ENCODE measurements around the gene PGC.
A peak's percentile ranks its signal among the peaks of the same experiment; 100 is the strongest.

PGC gene

DNA sequence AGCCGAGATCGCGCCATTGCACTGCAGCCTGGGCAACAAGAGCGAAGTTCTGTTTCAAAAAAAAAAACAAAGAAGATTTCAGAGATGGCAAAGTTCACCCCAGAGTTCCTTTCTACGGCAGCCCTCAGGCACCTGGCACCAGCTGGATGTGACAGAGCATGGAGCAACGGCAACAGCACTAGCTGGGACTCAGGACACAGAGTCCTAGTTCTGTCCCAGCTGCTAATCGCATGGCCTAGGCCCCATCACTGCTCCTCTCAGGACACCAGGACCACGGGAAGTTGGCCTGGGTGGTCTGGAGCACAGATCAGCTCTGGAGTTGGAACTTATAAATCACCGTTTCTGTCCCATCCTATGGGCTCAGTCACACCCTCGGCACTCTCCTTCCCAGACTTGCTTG is 1.1 kb downstream of the PGC start:
- no peak for DNase-seq (ENCODE audit: low read depth)

DNA sequence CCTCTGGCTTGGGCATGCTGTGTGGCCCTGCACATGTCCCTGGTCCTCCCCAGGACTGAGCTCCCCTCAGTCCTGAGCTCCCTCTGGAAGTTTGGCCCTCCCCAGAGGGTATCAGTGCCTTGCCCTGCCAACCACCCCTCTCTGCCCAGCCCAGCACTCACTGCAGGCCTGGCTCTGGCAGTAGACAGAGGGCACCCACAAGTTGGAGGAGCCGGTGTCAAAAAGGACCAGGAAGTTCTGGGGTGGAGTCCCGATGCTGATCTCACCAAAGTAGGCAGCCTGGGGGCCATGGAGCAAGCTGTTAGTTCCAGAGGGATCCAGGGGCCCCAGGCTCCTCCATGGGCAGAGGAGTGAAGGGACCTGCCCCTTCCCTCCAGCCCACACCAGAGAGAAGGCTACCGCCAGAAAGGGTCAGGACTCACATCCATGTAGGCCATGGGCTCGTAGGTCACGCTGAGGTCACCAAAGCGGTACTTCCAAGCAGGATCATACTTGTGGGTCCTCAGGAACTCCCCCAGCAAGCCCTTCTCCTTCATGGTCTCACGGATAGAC is 2.9 kb downstream of the PGC start:
- no peak for DNase-seq (ENCODE audit: low read depth)

DNA sequence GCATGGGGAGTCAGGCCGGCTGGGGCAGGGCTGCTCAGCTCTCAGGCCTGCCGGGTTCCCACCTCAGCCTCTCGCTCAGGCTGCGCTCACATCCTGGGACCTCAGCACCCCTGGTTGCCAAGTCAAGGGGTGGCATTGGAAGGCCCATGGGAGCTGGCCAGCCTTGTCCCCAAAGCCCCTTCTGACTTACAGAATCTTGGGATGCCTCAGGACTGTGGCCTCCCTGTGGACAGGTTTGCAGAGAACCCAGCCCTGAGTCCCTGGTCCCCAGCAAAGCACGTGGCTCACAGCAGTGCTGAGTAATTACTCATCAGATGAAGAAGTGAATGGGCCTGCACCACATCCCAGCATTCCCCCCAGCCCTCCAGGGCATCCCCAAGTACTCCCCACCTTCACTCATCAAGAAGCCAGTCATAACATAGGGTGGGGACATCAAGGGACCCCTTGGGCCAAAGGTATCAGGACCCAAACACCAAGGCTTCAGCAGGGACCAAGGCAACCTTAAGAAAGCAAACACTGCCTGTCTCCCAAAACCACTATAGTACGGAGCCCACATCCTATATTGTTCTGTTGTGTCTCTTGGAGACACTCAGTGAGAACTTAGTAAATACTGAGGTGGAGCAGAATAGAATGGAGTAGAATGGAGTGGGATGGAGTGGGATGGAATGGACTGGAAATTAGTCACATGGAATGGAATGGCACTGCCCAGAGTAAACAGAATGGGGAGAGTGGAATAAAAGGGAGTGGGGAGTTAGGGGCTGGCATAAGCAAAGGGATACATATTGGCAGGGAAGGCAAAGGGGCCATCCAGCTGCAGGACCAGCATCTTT is 3.6 kb downstream of the PGC start:
- DNase-seq (ENCODE audit: low read depth): no peak

DNA sequence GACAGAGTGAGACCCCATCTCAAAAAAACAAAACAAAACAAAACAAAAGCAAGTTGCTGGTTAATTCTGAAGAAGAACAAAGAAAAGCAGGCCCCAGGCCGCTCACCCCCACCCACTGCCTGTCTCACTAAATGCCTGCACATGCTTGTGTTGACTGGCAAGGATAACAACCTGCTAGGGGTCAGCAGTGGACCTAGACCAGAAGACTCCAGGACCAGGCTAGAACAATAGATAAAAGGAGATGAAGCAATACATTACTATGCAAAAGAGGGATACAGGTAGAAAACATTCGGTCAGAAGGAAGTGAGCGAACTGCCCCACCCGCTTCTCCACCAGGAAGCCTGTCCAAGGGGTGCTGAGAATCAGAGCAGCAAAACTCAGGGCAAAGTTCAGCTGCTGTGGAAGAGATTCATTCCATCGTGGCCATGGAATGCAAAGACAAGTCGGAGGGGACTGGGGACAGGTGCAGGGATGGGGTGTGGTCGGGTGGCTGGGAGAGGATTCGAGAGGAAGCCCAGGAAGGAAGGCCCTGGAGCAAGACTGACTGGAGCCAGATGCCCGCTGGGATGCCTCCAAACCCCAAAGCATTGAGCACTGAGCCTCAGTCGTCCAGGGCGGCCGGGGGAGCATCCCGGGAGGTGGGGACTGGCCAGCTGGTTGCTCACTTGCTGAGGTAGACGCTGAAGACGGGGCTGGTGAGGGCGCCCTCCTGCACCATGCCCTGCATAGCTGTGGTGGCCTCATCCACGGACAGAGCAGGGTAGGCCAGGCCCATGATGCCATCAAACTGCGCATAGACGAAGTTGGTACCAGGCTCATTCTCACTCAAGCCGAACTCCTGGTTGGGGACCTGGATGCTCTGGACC is 5.3 kb downstream of the PGC start:
- DNase-seq (ENCODE audit: low read depth): no peak

DNA sequence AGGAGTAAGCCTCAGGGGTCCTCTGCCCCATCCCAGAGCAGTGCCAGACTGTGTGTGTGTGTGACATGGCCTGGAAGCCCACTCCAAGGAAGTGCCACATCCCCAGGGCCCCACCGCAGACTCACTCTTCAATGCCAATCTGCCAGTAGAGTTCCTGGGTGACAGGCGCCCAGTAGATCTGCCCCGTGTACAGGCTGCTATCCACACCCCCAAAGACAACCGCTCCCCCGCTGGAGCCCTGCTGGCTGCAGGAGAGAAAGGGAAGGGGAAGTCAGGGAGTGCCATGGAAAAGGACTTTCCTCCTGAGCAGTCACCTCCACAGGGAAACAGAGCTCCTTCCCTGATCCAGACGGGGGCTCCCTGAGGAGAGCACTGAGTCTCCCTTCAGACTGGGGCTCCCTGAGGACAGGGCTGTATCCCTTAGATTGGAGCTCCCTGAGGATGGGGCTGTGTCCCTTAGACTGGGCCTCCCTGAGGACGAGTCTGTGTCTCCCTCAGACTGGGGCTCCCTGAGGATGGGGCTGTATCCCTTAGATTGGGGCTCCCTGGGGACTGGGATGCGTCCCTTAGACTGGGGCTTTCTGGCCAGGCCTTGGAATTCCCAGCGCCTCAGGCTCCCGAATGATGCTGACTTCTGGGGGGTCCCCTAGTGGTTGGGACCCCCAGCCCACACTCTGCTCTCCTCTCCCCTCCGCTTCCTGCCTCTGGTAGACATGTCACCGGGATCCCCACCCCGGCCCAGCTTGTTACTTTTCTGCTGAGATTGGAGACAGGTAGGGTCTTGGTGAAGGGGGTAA is 6.6 kb downstream of the PGC start:
- DNase-seq (ENCODE audit: low read depth): no peak

DNA sequence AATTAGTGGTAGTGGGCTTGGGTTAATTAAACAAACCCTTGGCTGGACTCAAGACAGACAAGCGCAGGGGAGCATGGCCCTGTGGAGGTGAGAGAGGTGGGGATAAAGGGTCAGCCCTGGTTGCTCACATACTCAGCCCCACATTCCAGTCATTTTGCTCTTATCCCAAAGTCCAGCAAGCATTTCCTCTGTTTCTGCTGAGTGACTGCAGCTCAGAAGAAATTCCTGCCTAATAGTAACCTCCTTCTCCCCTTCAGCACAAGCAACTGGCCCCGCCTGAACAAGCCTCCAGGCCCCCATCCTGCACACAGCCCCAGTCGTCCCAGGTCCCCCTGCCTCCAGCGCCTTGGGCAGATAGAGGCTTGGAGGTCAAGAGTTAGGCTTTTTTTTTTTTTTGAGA is 8.2 kb downstream of the PGC start:
- no peak for DNase-seq (ENCODE audit: low read depth)

DNA sequence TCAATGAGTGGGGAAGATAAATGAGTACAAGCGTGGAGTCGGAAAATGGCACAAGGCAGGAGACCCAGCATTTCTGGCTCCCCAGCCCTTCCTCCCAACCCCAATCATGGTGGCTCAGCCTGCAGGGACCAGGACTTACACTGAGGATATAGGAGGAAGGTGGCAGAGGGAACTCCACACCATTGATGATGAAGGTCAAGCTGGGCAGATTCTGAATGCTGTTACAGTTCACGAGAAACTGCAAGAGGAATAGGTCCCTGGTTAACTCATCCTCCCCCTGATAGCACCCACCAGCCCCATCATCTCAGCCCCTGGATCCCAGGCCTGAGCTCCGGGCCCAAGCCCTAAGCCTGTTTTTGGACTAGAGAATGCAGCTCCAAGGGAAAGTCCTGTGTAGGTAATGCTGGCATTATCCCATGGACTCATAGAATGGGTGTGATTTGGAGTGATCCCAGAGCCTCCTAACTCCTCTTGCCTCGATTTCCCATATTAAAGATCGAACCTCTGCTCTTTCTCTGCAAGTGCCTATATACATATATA is 9.5 kb downstream of the PGC start:
- DNase-seq (ENCODE audit: low read depth): no peak

DNA sequence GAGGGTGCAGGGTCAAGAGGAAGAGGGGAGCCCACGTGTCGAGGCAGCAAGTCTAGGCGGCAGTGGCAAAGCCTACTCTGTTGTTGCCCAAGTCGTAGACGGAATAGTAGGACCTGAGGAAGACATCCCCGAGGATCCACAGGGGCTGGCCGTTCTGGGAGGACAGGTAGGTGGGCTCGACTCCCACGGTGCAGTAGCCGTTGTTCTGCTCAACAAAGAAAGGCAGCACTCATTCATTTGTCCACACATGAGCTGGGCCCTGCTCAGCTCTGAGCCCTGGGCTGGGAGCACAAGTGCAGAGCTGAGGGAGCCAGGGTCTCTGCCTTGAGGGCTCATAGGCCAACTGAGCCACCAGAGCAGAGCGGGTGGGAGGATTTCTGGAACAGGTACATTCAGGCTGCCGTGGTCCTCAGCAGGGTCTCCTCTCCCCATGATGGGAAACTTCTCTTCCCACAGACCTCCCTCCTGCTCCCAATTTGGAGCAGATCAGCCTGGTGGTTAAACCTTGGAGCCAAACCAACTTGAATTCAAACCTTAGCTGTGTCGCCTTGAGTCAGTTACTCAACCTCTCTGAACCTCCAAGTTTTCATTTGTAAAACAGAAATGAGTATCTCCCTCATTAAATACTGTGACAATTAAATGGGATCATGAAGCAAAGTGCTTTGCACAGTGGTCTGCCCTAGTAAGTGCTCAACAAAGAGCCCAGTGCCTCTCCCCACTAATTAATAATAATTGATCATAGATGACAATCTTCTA is 10.2 kb downstream of the PGC start:
- no peak for DNase-seq (ENCODE audit: low read depth)

DNA sequence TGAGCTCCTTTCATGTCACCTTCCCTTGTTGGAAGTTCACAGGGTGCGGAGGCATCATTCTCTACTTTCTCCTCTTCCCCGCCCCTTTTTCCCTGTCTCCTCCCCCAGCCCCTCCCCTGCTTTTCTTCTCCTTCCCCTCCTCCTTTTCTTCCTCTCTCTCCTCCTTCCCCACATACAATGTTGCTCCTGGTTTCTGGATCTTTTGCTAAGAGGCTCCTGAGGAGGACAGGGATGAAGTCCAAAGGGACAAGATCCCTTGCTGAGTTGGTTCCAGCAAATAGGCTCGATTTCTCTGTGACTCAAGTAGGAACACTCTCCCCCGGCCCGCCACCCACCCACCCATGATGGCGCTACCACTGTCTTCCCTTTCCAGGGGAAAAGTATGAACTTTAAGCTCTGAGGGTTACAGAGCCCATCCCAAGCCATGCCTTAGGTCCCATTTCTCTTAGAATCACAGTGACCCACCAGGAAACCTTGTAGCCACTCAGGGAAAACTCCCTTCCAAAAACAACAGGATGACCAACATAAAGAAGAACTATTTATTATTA is 10.9 kb downstream of the PGC start:
- DNase-seq (ENCODE audit: low read depth): no peak

DNA sequence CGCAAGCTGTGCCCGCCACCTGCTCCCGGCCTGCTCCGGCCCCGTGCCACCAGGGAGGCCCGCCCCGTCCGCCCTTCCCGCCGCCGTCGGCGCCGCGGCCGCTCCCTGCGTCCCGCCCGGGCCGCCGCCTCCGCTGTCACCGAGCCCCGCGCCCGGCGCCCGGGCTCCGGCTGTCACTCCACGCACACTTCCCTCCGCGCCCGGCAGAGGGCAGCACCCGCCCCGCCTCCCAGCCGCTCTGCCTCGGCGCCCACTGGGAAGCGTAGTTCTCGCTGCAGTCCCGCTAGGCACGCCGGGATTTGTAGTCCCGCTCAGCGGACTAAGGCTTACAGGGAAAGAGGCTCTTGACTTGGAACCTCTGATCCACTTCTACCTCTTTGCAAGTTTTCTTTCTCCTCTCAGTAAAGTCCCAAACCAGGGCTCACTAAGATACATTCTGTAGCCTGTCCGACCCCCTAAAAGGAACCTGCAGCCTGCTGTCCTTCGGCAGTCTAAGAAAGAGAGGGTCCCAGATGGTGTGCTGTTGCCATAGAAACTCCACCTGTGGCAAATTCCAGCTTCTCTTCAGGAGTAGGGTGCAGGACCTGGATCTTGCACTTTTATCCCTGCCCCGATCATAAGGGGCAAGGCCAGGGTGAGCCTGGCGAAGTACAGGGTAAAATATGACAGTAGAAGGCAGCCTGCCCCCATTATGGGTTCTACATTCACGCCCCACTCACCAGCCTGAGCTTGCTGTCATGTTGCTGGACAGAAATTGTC is 11.6 kb downstream of the PGC start, which contains the start of gene TFEB:
Gene TFEB, minus strand, starts transcription at position 182 of the 759 bp plus-strand sequence. CDS start 44,395 bp downstream, outside the sequence.
- DNase-seq (ENCODE audit: low read depth): peak; percentile 71

DNA sequence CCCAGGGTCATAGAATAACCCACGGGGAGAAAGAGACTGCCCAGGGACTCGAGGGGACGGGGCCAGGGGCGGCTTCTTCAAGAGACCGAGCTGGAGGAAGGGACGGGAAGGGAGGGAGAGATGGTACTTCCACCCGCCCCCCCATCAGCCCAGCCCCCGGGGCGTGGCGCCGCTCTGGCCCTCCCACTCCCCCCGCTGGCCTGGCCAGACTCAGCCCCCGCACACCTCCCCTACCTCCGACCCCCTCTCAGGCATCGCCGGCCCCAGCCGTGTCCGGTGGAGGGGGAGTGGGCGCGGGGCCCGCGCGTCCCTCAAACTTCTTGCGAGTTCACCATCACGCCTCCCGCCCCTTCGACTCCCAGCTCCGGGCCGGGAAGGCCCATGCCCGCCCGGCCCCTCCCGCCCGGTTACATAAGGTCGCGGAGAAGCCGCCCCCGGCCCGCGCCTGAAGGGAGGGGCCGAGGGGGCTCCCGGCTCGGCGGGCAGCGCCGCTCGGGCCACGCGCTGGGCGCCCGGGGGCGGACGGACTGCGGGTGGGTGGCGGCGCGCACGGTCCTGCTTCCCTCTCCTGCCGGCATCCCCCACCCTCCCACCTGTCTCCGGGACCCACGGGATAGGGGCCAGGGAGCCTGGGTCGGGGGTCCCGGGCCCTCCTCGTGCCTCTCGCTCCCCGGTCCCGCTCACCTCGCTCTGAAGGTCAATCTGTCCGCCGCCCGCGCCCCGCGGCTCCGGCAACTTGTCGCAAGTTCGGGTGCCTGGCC is 12.4 kb downstream of the PGC start:
- DNase-seq (ENCODE audit: low read depth): no peak

DNA sequence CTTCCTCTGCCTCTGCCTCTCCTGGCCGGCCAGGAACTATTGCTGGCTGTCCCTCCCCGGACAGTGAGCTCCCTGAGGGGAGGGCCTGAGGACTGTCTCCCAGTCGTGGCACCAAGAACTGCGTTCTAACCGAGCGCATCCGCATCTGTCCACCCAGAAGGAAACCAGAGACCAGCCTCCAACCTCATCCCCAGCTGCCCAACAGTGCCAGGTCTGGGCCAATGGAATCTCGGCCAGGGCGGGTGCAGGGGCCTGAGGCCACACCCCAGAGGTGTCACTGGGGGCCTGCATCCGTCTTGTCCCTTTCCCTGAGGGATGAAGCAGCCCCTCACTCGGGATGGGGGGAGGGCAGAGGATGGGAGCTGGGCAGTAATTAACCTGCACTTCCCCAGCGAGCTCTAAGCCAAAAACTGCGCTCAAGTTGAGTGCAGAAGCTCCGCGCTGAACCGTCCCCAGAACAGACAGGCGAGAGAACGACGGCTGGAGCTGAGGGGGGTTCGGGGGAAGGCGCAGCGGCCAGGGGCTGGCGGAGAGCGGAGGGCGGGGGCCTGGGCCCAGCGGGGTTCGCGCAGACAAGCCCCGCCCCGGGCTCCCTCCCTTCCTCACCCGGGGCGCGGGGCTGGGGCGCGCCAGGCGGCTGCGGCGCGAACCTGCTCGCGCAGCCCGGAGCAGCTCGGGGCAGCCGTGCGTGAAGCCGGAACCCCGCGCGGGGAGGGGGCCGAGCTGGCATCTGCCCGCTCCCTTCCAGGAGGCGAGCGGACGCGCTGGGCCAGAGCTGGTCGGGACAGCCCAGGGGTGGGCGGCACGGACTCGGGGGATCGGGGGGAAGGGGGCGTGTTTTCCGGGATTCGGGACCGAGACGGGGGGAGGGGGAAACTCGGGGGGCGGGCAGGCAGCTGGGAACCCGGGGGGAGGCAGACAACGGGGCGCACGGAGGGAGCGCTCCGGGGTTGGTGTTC is 13.2 kb downstream of the PGC start:
- DNase-seq (ENCODE audit: low read depth): no peak

DNA sequence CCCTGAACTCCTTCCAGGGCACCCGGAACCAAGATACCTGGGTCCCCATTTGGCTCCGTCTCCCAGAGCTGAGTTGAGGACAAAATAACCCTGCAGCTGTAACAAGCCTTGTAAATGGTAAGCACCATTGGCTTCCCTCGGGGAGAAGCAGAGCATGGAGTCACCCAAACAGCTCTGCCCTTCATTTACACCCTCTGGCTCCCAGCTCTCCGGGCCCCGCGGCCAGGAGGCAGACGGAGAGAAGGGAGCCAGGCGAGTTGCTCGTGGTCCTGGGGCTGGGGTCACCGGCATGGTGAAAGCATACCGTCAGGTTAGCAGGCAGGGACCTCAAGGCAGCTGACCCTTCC is 13.9 kb downstream of the PGC start:
- DNase-seq (ENCODE audit: low read depth): no peak

DNA sequence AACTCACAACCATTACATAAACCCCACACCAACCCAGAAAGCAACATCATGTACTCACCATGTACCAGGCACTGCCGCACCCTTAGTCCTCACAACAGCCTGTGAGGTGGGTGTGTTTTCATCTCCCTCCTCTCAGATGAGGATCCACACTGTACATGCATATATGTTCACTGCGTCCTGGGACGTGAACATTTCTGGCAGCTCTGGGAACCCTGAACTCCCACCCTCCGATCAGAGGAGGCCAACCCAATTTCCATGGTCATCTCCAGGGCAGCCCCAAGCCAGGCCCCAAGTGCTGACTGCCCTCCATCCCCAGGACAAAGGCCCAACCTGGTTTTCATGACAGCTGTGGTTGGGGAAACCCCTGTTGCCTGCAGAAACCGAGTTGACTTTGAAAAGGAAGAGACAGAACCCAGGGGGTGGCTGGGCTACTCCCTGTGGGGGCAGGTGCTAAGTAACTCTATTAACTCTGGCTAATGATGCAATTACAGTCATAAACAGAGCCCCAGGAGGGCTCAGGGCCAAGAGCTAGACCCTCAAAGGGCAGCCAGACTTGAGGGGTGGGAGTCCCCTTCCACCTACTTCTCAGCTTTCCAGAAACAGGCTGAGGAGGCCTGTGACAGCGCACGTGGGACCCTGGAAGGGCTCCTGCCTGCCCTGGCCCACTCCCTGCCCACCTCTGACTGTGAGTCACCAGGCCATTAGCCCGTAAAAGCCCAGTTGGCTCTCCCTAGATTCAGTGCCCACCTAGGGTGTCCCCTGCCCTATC is 14.4 kb downstream of the PGC start:
- no peak for DNase-seq (ENCODE audit: low read depth)

DNA sequence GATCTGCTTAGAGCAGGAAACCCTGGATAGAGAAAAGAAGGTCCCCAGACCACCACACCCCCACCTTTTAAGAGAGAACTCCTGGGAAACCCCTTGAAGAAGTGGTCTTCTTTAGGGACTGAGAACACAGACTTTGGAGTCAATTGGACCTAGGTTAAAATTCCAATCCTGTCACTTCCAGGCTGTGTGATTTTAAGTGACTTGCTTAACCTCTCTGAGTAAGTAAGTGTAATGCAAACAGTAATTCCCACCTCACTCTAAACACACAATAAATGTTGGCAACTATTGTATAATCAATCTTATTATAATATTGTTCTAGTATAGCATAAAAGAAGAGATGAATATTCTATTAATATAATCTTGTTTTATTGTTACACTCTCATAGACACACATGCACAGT is 15.0 kb downstream of the PGC start:
- DNase-seq (ENCODE audit: low read depth): no peak

DNA sequence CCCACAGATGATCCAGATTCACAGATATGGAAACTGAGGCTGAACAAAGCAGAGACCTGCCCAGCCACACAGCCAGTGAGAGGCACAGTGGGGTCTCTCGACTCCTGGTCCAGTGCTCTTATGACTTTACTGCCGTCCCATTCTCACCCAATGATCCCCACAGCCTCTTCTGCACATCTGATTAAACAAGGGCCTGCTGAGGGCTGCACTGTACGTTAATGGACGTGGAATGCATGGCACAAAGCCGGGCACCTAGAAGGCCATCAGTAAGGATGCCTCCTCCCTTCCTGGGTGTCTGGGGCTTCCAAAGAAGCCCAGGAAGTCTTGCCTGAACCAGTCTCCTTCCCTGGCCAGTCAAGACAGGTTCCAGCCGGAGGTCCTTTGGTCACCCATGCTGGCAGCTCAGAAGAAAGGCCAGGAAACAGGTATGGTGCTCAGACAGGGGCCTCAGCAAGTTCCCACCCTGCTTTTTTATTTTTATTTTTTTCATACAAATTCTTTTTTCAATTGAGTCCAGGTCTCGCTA is 15.6 kb downstream of the PGC start:
- DNase-seq (ENCODE audit: low read depth): no peak
